Measurements from ENCODE around the gene DCLK3.

Gene DCLK3

GRCh38 chr3:36709826-36710365, 54.5 kb downstream of the DCLK3 start:
- DNase-seq (ENCODE audit: low read depth, low spot score) = no peak

- DNase-seq (ENCODE audit: low read depth, low spot score) = no peak
These were observed 55.1 kb downstream of the DCLK3 start for GRCh38 chr3:36709281-36709680.

- peak; percentile 5 for DNase-seq (ENCODE audit: low read depth, low spot score)
These were observed 56.5 kb downstream of the DCLK3 start for GRCh38 chr3:36707623-36708409.

- DNase-seq (ENCODE audit: low read depth, low spot score) = no peak
These were observed 59.3 kb downstream of the DCLK3 start for GRCh38 chr3:36705015-36705414.

- DNase-seq (ENCODE audit: low read depth, low spot score) = no peak
These were observed 60.1 kb downstream of the DCLK3 start for GRCh38 chr3:36704280-36704679.

- DNase-seq (ENCODE audit: low read depth, low spot score) = no peak
These were observed 63.1 kb downstream of the DCLK3 start for GRCh38 chr3:36701249-36701572.

GRCh38 chr3:36700537-36701248, 63.7 kb downstream of the DCLK3 start:
- DNase-seq (ENCODE audit: low read depth, low spot score) = peak; percentile 89

- no peak for DNase-seq (ENCODE audit: low read depth, low spot score)
These were observed 66.0 kb downstream of the DCLK3 start for GRCh38 chr3:36698314-36698713.

- DNase-seq (ENCODE audit: low read depth, low spot score) = no peak
These were observed 66.9 kb downstream of the DCLK3 start for GRCh38 chr3:36697229-36698001.

- DNase-seq (ENCODE audit: low read depth, low spot score) = no peak
These were observed 67.6 kb downstream of the DCLK3 start for GRCh38 chr3:36696799-36697198.

GRCh38 chr3:36695769-36696137, 68.6 kb downstream of the DCLK3 start:
- DNase-seq (ENCODE audit: low read depth, low spot score) = peak; percentile 37

- DNase-seq (ENCODE audit: low read depth, low spot score) = no peak
These were observed 69.1 kb downstream of the DCLK3 start for GRCh38 chr3:36695113-36695768.

- no peak for DNase-seq (ENCODE audit: low read depth, low spot score)
These were observed 70.7 kb downstream of the DCLK3 start for GRCh38 chr3:36693670-36694069.

- DNase-seq (ENCODE audit: low read depth, low spot score) = no peak
These were observed 74.8 kb downstream of the DCLK3 start for GRCh38 chr3:36689560-36689959.

GRCh38 chr3:36688815-36689214, 75.5 kb downstream of the DCLK3 start:
- no peak for DNase-seq (ENCODE audit: low read depth, low spot score)

- no peak for DNase-seq (ENCODE audit: low read depth, low spot score)
These were observed 77.8 kb downstream of the DCLK3 start for GRCh38 chr3:36686516-36686915.

- no peak for DNase-seq (ENCODE audit: low read depth, low spot score)
These were observed 82.5 kb downstream of the DCLK3 start for GRCh38 chr3:36681867-36682266.

GRCh38 chr3:36680952-36681351, 83.4 kb downstream of the DCLK3 start:
- DNase-seq (ENCODE audit: low read depth, low spot score) = no peak

- DNase-seq (ENCODE audit: low read depth, low spot score) = peak; percentile 33
These were observed 84.8 kb downstream of the DCLK3 start for GRCh38 chr3:36679384-36680200.

- no peak for DNase-seq (ENCODE audit: low read depth, low spot score)
These were observed 85.9 kb downstream of the DCLK3 start for GRCh38 chr3:36678216-36679013.

Measured in astrocyte of the hippocampus (primary cell).